Smooth muscle cell of trachea (primary cell): Measurements from ENCODE around the gene NCEH1. TPM values are rescaled to one million over a fixed set of nuclear protein-coding genes. Genes with fewer than 3 reads are reported as not detected.

Experiments used
- total RNA-seq: library from RNA; depleted of rRNA; stranded (reverse); fragments of >200 nt; gene quantifications from 2 replicates; pipeline ENCODE4 v1.2.1, GENCODE V29; 2014

Gene NCEH1, protein sequence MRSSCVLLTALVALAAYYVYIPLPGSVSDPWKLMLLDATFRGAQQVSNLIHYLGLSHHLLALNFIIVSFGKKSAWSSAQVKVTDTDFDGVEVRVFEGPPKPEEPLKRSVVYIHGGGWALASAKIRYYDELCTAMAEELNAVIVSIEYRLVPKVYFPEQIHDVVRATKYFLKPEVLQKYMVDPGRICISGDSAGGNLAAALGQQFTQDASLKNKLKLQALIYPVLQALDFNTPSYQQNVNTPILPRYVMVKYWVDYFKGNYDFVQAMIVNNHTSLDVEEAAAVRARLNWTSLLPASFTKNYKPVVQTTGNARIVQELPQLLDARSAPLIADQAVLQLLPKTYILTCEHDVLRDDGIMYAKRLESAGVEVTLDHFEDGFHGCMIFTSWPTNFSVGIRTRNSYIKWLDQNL
- total RNA-seq: 11.6 and 14.4 TPM in 2 replicates

DNA sequence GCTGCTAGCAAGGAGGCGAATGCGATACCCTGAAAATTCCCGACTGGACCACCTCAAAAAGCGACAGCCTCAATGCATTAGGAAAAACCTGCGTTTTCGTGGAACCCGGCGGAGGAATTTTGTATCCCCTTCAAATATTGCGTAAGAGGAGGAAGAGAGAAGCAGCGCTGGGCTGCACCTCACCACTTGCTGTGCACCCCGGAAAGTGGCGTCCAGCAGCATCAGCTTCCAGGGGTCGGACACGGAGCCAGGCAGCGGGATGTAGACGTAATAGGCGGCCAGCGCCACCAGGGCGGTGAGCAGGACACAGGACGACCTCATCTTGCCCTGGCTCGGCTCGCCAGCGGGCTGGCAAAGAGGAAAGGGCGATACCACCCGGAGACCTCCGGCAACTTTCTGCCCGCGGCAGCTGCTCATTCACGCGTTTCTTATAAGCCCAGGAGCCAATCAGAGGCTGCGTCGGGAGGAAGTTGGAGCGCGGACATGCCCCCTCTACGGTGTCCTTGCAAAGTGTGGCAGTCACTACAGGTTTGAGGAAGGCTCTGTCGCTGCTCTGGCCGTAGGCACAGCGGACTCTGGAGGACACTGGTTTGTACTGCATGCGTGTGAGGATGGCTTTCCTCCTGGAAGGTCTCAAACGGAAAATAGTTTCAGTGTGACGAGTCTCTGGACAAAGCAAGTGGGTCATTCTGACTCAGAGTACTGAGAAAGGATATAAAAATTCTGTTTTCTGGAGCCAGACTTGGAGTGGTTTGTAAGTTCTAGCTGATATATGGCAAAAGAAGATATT, at the start of gene NCEH1:
Gene NCEH1, minus strand, starts transcription at position 404 of the 790 bp plus-strand sequence. Its CDS starts 83 bp downstream, at position 321.

DNA sequence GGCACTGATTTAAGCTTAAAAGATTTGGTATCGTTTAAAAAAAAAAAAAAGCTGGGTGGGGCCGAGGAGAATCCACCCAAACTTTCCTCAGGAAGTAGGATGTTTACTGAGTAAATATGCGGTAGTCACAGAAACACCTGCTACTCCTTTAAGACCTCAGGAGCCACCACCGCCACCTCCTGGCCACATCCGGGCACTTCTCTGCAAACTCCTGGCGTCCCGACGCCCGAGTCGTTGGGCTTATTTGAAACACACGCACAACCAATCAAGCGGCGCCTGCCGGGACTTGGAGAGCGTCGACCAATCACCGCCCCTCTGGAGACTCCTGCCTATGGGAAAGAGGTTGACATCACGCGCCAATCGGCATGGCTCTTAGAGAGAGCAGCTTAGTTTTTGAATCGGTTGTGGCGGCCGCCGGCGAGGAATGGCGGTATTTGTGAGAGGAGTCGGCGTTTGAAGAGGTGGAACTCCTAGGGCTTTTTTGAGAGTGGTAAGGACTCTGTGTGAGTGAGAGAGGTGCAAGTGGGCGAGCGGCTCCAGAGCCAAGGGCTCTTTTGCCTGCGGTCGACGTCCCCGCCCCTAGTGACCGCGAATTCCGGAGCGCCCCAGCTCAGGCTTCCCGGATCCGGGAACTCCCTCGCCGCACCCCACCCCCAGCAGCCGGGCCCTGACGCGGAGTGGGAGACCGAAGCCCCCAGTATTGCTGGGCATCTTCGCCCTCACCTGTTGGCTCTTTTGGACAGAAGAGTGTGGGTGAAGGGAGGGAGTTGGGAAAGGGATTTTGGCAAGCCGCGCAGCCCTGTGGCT, 39.7 kb upstream of the NCEH1 start, which contains the start of gene ECT2:
Gene ECT2, plus strand, starts transcription at position 359 of the 807 bp plus-strand sequence. CDS start 3,805 bp downstream, outside the sequence.

Other genes starting within 250 kb of the NCEH1 start
- gene TNFSF10, start 187.6 kb downstream of the NCEH1 start, total RNA-seq: 5.1 and 9.7 TPM in 2 replicates
- 15.9 and 58.6 TPM in 2 replicates for gene ECT2, start 39.7 kb upstream of the NCEH1 start, total RNA-seq